ENCODE data around the gene PHACTR2.

DNA sequence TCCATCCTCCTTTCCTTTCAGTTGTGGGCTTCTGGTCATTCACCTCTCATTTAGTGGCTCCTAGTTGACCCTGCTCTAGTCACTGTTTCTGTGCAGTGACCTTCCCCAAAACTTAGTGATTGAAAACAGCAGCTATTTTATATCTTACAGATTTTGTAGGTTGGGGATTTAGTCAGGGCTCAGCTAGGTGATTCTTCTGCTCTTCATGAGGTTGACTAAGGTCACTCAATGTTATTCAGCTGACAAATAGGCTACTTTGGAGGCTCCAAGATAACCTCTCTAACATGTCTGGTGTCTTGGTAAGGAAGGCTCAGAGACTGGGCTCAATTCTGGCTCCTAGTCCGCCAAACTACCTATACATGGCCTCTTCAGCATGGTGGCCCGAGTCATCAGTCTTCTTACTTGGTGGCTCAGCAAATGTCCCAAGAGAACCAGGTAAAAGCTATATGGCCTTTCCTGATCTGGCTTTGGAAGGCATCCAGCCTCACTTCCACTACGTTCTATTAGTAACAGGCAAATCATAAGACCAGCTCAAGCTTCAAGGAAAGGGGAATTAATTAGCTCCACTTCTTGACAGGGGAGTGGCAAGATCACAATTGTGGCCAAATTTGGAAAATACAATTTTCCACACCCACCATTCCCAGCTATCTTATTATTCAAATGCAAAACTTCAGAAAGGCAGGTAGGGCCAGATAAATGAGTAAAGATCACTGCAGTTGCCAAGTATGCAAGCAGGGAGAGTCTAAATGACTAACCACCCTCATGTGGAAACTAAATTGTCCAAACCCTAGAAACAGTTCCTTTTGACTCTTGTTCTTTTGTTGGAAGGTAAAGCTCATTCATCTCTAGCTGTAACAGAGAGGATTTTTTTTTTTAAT, 114.9 kb downstream of the PHACTR2 start:
- TF ChIP-seq, protein P1, sequence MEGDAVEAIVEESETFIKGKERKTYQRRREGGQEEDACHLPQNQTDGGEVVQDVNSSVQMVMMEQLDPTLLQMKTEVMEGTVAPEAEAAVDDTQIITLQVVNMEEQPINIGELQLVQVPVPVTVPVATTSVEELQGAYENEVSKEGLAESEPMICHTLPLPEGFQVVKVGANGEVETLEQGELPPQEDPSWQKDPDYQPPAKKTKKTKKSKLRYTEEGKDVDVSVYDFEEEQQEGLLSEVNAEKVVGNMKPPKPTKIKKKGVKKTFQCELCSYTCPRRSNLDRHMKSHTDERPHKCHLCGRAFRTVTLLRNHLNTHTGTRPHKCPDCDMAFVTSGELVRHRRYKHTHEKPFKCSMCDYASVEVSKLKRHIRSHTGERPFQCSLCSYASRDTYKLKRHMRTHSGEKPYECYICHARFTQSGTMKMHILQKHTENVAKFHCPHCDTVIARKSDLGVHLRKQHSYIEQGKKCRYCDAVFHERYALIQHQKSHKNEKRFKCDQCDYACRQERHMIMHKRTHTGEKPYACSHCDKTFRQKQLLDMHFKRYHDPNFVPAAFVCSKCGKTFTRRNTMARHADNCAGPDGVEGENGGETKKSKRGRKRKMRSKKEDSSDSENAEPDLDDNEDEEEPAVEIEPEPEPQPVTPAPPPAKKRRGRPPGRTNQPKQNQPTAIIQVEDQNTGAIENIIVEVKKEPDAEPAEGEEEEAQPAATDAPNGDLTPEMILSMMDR (IDR thresholded peaks at IDR 0.05): no peak
- TF ChIP-seq POLR2A (IDR thresholded peaks at IDR 0.05): no peak

Data from heart left ventricle (tissue), 13 donors.